Colon (tissue), 2 donors: ENCODE data around the gene MAPRE3.

Source experiments
- FAIRE-seq: peaks from 2 replicates; lab custom pipeline; 2012; peaks lifted over from hg19 to GRCh38; lab: Jason Lieb, UNC
- donor health status: control.
- donor health status: control.

MAPRE3 gene

GRCh38 chr2:26985807-26986206 is 15.4 kb downstream of the MAPRE3 start:
- FAIRE-seq, result no peak

DNA sequence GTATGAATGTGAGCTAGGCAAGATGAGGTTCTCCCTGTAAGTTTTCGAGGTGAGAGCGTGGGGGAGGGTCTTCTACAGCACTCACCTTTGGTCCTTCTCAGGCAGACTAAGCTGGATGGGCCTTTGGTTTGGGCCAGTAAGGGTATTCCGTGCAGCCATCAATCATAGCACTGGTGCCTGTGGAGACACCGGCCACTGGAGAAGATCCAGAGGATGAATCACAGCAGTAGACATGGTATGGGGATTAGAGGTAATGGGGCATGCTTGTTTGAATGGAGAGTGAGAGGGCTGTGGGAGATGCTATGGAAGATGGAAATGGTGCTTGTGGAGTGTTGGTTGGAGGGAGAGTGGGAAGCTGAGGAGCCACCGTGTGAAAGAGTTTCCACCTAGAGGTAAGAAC is 16.1 kb downstream of the MAPRE3 start:
- FAIRE-seq, result no peak

GRCh38 chr2:26988058-26988860 is 17.8 kb downstream of the MAPRE3 start:
- FAIRE-seq, result no peak

GRCh38 chr2:26989156-26989555 is 18.7 kb downstream of the MAPRE3 start:
- FAIRE-seq, result no peak

DNA sequence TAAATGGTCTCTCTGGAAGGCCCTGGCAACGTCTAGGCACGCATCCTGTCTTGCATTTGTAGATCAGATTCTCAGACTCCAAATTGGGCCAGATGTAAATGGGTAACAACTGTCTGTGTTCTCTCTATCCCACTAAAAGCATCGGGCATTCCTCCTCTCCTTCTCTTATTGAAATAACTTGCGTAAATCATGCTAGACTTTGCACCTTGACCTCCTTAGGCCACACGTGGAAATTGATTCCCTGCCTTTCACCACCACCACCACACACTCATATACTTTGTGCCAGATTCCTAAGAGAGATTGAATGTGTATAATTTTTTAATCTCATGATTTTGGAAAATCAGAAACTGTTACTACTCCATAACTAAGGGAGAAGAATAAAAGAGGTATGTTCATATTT is 21.3 kb downstream of the MAPRE3 start:
- no peak for FAIRE-seq

DNA sequence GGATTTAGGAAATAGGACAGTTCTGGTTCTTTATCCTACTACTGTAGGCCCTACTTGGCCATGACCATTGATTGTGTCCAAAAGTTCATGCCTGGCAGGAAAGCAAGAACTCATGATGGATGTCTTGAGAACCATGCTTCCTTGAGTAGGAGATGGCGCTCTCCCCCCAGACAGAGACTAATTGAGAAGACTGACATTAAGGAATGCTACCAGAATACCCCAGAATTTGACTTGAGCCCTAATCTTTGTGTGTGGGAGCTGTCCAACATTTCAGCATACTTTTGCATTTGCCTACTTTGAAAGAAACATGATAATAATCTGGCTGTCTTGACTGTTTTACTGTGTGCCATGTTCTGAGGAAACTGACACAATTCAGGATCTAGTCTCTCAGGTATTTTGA is 23.3 kb downstream of the MAPRE3 start:
- no peak for FAIRE-seq

DNA sequence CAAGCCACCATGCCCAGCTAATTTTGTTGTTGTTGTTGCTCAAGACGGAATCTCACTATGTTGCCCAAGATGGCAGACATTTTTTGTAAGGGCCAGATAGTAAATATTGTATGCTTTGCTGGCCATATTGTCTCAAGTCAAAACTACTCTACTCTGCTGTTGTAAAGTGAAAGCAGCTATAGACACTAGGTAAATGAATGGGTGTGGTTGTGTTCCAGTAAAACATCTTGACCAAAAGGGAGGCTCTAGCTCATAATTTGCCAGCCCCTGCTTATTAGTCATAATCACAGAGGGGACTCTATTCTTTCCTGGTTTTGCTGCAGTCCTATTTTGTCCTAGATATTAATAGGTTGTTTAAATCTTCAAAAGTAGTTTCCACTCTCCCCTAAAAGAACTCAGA is 24.5 kb downstream of the MAPRE3 start:
- FAIRE-seq, result no peak

DNA sequence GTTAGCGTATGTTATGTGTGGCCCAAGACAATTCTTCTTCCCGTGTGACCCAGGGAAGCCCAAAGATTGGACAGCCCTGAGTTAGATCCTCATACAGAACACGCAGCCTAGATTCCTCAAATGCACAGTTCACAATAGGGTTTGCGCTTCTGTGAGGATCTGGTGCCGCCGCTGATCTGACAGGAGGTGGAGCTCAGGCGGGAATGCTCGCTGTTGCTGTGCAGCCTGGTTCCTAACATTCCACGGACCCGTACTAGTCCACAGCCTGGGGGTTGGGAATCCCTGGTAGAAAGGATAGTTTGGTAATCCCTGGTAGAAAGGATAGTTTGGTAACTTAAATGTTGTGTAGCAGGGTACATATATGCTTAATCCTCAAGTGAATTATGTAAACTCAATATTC is 27.0 kb downstream of the MAPRE3 start:
- FAIRE-seq, result no peak

GRCh38 chr2:26998323-26998722 is 27.9 kb downstream of the MAPRE3 start:
- no peak for FAIRE-seq

DNA sequence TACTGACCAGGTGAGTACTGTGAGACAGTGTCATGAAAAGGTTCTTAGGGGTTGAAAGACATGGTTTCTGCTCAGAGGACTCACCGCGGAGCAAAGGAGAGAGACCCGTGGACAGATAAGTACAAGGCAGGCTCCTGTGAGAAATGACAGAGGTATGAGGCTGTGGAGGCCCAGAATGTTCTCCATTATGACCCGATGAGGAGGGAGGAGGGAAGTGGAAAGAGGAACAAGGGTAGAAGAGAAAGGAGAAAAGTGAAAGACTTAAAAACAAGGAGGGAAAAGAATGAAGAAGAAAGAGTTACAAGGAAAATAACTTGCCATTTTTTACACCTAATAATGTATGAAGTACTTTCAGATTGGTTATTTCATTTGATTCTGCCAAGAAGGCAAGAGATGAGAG is 29.8 kb downstream of the MAPRE3 start:
- no peak for FAIRE-seq

DNA sequence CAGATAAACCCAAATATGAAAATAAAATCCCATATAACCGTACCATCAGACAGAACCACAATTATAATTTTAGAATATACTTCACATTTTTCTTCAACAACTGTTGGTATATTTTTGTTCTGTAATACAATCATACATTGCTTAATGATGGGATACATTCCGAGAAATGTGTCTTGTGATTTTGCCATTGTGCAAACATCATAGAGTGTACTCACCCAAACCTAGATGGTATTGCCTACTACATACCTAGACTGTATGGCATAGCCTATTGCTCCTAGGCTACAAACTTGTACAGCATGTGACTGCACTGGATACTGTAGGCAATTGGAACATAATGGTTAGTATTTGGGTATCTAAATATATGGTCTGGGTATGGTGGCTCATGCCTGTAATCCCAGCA is 30.6 kb downstream of the MAPRE3 start:
- no peak for FAIRE-seq

GRCh38 chr2:27001950-27002349 is 31.5 kb downstream of the MAPRE3 start:
- no peak for FAIRE-seq

- no peak for FAIRE-seq
Measured at GRCh38 chr2:27003007-27003406, 32.6 kb downstream of the MAPRE3 start.

DNA sequence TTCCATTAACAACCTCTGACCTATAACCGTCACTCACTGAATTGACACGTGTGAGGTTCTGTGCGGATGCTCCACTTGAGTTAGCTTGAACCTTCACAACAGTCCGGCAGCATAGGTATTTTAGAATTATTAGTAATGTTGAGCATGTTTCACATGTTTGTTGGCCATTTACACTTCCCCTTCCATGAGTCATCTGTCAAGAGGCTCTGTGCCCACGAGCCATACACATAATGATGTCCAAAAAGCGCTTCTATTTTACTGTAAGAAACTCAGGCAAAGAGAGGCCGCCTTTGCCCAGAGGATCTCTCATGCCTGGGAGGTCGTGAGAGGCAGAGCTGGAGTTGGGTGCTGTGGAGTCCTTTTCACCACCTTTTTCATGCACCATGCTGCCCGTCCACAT is 33.4 kb downstream of the MAPRE3 start:
- no peak for FAIRE-seq

DNA sequence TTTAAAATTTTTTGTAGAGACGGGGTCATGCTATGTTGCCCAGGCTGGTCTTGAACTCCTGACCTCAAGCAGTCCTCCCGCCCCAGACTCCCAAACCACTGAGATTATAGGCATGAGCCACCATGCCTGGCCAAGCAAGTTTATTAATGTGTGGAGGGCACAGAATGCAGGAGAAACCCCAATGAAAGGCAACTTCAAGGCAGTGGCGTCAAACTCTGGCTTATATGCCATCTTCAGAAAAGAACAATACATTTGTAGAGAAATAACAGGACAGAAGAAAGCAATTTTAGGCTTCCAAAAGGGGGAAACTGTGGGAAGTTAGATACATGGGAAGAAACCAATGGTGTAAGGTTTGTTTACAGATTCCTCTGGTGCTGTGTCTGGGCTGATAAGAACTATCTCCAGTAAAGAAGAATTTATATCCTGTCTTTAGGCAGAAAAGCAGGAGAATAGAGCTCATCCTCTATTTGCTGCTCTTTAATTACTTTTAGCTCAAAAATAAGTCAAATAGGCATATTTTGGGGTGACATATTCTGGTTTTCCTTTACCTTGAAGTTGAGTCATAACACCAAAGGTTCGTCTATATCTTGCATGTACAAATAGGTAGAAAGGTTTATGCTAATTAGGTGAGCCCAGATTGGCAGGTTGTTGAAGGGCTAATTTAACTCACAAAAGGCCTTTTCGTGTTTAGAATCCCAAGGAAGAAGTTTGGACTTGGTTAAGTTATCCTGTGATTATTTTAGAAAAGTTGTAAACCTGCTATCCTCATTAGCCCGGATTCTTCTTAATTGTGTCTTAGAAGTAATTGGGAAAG is 36.4 kb downstream of the MAPRE3 start:
- no peak for FAIRE-seq

GRCh38 chr2:27007416-27008374 is 37.3 kb downstream of the MAPRE3 start:
- FAIRE-seq, result no peak

DNA sequence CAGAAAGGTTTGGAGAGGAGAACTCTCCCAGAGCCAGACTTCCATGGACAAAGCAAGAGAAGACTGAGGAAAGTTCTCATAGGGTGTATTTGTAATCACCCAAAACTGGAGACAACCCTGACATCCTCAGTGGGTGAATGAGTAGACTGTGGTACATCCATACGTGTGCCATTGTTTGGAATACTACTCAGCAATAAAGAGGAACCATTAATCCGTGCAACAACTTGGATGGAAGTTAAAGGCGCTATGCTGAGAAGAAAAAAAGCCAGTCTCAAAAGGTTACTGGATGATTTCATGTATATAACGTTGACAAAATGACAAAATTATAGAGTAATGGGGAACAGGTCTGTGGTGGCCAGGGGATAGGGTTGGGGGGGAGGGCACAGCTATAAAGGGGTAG is 38.2 kb downstream of the MAPRE3 start:
- no peak for FAIRE-seq

DNA sequence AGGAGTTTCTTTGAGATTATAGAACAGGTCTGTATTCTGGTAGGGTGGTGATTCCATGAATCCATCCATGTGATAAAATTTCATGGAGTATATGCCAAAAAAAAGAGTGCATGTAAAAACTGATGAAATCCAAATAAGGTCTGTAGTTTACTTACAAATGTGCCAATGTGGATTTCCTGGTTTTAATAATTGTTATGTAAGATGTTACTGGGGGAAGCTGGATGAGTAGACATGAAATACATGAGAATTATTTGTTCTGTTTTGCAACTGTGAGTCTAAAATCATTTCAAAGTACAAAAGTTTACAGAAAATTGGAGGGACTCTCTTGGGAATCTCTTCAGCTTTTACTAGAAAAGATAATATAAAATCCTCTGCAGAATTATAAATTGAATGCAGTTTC is 38.6 kb downstream of the MAPRE3 start:
- FAIRE-seq, result no peak

DNA sequence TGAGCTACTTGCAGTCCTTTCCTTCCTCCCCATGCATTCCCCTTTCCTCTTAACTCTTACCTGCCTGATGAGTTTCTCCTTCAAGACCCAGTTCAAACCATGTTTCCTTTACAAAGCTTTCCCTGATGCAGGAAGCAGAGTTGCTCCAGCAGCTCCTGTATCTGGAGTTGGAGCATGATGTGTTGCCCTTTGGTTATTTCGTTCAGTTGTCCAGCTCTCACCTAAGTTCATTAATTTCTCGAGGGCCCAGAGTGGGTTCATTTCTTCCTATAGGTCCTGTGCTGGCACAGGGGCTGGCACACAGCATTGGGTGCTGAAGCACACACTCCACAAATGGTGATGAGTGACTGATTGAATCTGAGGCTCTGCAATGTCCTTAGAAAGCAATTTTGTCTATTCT is 39.3 kb downstream of the MAPRE3 start:
- FAIRE-seq, result no peak

DNA sequence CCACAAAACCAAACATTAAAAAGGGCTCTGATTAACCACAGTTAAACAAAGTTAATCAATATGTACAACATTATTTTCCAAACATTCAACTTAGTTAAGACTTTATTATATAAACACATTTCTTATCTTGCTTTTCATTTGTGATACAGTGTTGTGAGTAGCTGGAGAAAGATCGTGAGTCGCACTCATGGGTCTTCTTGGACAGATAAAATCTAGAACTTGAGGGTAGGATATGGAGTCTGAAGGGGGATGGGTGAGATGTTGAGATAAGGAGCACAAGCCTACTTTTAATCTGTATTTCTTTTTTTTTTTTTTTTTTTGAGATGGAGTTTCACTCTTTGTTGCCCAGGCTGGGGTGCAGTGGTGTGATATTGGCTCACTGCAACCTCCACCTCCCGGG is 39.7 kb downstream of the MAPRE3 start:
- FAIRE-seq, result no peak

- FAIRE-seq, result no peak
Measured at GRCh38 chr2:27013738-27014137, 43.3 kb downstream of the MAPRE3 start.

GRCh38 chr2:27014771-27015433 is 44.5 kb downstream of the MAPRE3 start:
- FAIRE-seq, result no peak
